HG02852 (cell line): ENCODE data around the gene STRIP2.
"Not testable (repeated sequence)": the region's sequence is repeated elsewhere in the genome, so short reads cannot be mapped to it uniquely, and the experiment has no call there.

ENCODE experiments used
- ATAC-seq: cut with Tn5 transposase; IDR thresholded peaks from one replicate; pipeline ENCODE4 v1.9.1; 2021; ENCODE audit warnings: mild to moderate bottlenecking, moderate library complexity; ENCODE audit not compliant: unreplicated experiment

STRIP2 gene

GRCh38 chr7:129523924-129524323, 89.7 kb downstream of the STRIP2 start:
- no peak for ATAC-seq

GRCh38 chr7:129524405-129524804, 90.2 kb downstream of the STRIP2 start:
- ATAC-seq = not testable (repeated sequence)

- no peak for ATAC-seq
These were observed 91.1 kb downstream of the STRIP2 start for GRCh38 chr7:129525225-129525862.

GRCh38 chr7:129529643-129530042, 95.4 kb downstream of the STRIP2 start:
- ATAC-seq = no peak

- no peak for ATAC-seq
These were observed 96.7 kb downstream of the STRIP2 start for GRCh38 chr7:129530795-129531391.

GRCh38 chr7:129531721-129532120, 97.5 kb downstream of the STRIP2 start:
- ATAC-seq = no peak

GRCh38 chr7:129532375-129532774, 98.1 kb downstream of the STRIP2 start:
- ATAC-seq = no peak

- not testable (repeated sequence) for ATAC-seq
These were observed 100.5 kb downstream of the STRIP2 start for GRCh38 chr7:129534558-129535274.

GRCh38 chr7:129535896-129536295, 101.7 kb downstream of the STRIP2 start:
- no peak for ATAC-seq

GRCh38 chr7:129536323-129536722, 102.1 kb downstream of the STRIP2 start:
- ATAC-seq = no peak
